SK-N-SH (cell line): ENCODE data around the gene STYXL1. TPM values are rescaled to one million over a fixed set of nuclear protein-coding genes. Genes with fewer than 3 reads are reported as not detected.

Experiments used
- CTCF ChIA-PET: fragments of 300-600, 350-600 bp; formaldehyde crosslinking; extraction: SDS; loops from one replicate; lab custom pipeline; 2021; lab: Yijun Ruan, JAX
- POLR2A ChIA-PET: fragments of 350-600 bp; sonication (Branson Sonifier 250); formaldehyde crosslinking; extraction: SDS; loops from one replicate; lab custom pipeline; 2020; ENCODE audit warnings: antibody characterized with exemption, inconsistent platforms; lab: Yijun Ruan, JAX
- DNase-seq: peaks from one replicate; pipeline ENCODE4 v3.0.0; 2012
- H2AFZ ChIP-seq: fragments of 200-600 bp; sonication (generic); 2 replicates; pipeline ENCODE4 v1.8.1; 2016; ENCODE audit warnings: antibody characterized with exemption, mild to moderate bottlenecking, low read depth
- H3F3A ChIP-seq: fragments of 200-600 bp; sonication (generic); replicated peaks from 2 replicates; pipeline ENCODE3; 2016; ENCODE audit warnings: antibody characterized with exemption, mild to moderate bottlenecking; ENCODE audit not compliant: insufficient read depth
- H3K27ac ChIP-seq, 2 experiments: fragments of 200-500 bp in 1 of 2; fragments of 200-600 bp in 1 of 2; sonication (Bioruptor generic) in 1 of 2; sonication (generic), shearing (Covaris generic) in 1 of 2; 2 replicates each; pipeline versions ENCODE4 v1.5.1 to v1.6.1; 2014 to 2016; ENCODE audit warnings: low read depth in 2 of 2, inconsistent platforms in 1 of 2, low read length in 1 of 2, mild to moderate bottlenecking in 1 of 2, mixed read lengths in 1 of 2
- H3K27me3 ChIP-seq: fragments of 200-600 bp; sonication (generic), shearing (Covaris generic); 2 replicates; pipeline ENCODE4 v1.6.1; 2016; ENCODE audit warnings: mixed run types; ENCODE audit not compliant: insufficient read depth
- H3K36me3 ChIP-seq, 2 experiments: fragments of 200-500 bp in 1 of 2; fragments of 200-600 bp in 1 of 2; sonication (Bioruptor generic) in 1 of 2; sonication (generic) in 1 of 2; replicated peaks in 1 of 2; 2 replicates each; pipeline versions ENCODE3 to v1.5.1; 2014 to 2016; ENCODE audit warnings: low read length in 1 of 2, mild to moderate bottlenecking in 1 of 2; ENCODE audit not compliant: insufficient read depth in 2 of 2, control insufficient read depth in 1 of 2
- H3K4me1 ChIP-seq, 2 experiments: fragments of 200-500 bp in 1 of 2; fragments of 200-600 bp in 1 of 2; sonication (Bioruptor generic) in 1 of 2; sonication (generic), shearing (Covaris generic) in 1 of 2; 2 replicates each; pipeline versions ENCODE4 v1.5.1 to v1.6.1; 2014 to 2016; ENCODE audit warnings: low read depth in 1 of 2, low read length in 1 of 2, mixed run types in 1 of 2; ENCODE audit not compliant: insufficient read depth in 2 of 2, control insufficient read depth in 1 of 2
- H3K4me2 ChIP-seq: fragments of 200-600 bp; sonication (generic), shearing (Covaris generic); 2 replicates; pipeline ENCODE4 v1.6.1; 2017; ENCODE audit warnings: mixed run types
- H3K4me3 ChIP-seq, 2 experiments: fragments of 200-500 bp in 1 of 2; fragments of 200-600 bp in 1 of 2; sonication (Bioruptor generic) in 1 of 2; sonication (generic), shearing (Covaris generic) in 1 of 2; 2 replicates each; pipeline versions ENCODE4 v1.5.1 to v1.8.1; 2014 to 2016; ENCODE audit warnings: low read depth in 2 of 2, inconsistent platforms in 1 of 2, low read length in 1 of 2, mild to moderate bottlenecking in 1 of 2, mixed read lengths in 1 of 2, moderate library complexity in 1 of 2
- H3K79me2 ChIP-seq: fragments of 200-600 bp; sonication (generic); 2 replicates; pipeline ENCODE4 v1.8.1; 2017; ENCODE audit warnings: mild to moderate bottlenecking; ENCODE audit not compliant: insufficient read depth
- H3K9ac ChIP-seq: fragments of 200-600 bp; sonication (generic); 2 replicates; pipeline ENCODE4 v1.6.1; 2017; ENCODE audit warnings: mixed run types
- H3K9me2 ChIP-seq: fragments of 200-600 bp; sonication (generic); 2 replicates; pipeline ENCODE4 v1.6.1; 2017; ENCODE audit warnings: mixed run types
- H3K9me3 ChIP-seq: fragments of 200-600 bp; sonication (generic); 2 replicates; pipeline ENCODE4 v1.6.1; 2017; ENCODE audit warnings: mixed run types, mild to moderate bottlenecking, moderate library complexity
- H4K20me1 ChIP-seq: fragments of 200-600 bp; sonication (generic); 2 replicates; pipeline ENCODE4 v1.6.1; 2017; ENCODE audit warnings: mild to moderate bottlenecking, mixed run types; ENCODE audit not compliant: insufficient read depth
- EP300 ChIP-seq, 2 experiments: IDR thresholded peaks; 2 replicates each; pipeline versions ENCODE4 v1.4.0 to v1.6.1; 2012; ENCODE audit warnings: borderline replicate concordance in 1 of 2, low read depth in 1 of 2, low read length in 1 of 2
- GABPA ChIP-seq: IDR thresholded peaks from 2 replicates; pipeline ENCODE4 v1.4.0; 2012; ENCODE audit warnings: low read depth, mild to moderate bottlenecking
- JUND ChIP-seq: IDR thresholded peaks from 2 replicates; pipeline ENCODE4 v1.4.0; 2012
- POLR2AphosphoS5 ChIP-seq: IDR thresholded peaks from 2 replicates; pipeline ENCODE4 v1.6.1; 2012; ENCODE audit warnings: low read depth, low read length
- SMC3 ChIP-seq: IDR thresholded peaks from 2 replicates; pipeline ENCODE4 v1.6.1; 2012; ENCODE audit warnings: low read depth, low read length, improper control_type of control experiment
- WGBS: methylation state at CpG from one replicate; pipeline ENCODE4 v1.1.6; 2017; ENCODE audit warnings: low lambda C conversion rate; 5-methylcytosine and 5-hydroxymethylcytosine counted together
- polyA plus RNA-seq, 3 experiments: library from polyadenylated mRNA; depleted of rRNA; stranded (reverse); fragments of >200 nt; gene quantifications; 2 replicates each; pipeline ENCODE4 v1.2.3, GENCODE V29; 2012
- TF ChIP-seq, protein P1 (sequence below): IDR thresholded peaks from 2 replicates; pipeline ENCODE4 v1.4.0; 2012; ENCODE audit warnings: low read depth, borderline replicate concordance
- TF ChIP-seq, protein P2 (sequence below): fragments of 200-600 bp; sonication (generic); IDR thresholded peaks from 2 replicates; pipeline ENCODE4 v1.6.1; 2017; ENCODE audit warnings: antibody characterized with exemption, mild to moderate bottlenecking, moderate library complexity
- TF ChIP-seq, protein P3 (sequence below): IDR thresholded peaks from 2 replicates; pipeline ENCODE4 v1.4.0; 2012; ENCODE audit warnings: low read depth
- TF ChIP-seq, protein P4 (sequence below): fragments of 150-350 bp; IDR thresholded peaks from 2 replicates; pipeline ENCODE4 v1.6.1; 2017; ENCODE audit warnings: antibody characterized with exemption, low read length, low read depth, borderline replicate concordance
- TF ChIP-seq, protein P5 (sequence below): IDR thresholded peaks from 2 replicates; pipeline ENCODE4; 2012

The STYXL1 gene
- polyA plus RNA-seq, 1 of the 3 experiments (the other 2 are of a cell fraction): 86.6 TPM

DNA sequence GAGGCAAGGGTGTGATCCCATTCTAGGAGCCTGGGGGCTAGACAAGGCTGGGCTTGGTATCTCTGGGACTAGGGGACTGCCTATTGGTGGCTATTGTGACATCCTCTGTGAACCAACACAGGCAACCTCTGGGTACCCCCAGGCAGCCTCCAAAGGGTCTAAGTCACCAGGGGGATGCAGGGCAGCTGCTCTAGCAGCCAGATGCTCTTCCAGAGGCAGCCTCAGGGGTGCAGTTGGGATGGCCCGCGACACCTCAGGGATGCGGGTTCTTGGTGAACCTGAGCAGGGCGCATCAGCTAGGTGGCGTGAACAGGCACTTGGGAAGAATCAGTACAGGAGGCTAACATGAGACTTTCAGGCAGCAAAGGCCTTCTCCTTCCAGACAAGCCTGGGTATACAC is 51.8 kb downstream of the STYXL1 start (continued):
- TF ChIP-seq, protein P1, sequence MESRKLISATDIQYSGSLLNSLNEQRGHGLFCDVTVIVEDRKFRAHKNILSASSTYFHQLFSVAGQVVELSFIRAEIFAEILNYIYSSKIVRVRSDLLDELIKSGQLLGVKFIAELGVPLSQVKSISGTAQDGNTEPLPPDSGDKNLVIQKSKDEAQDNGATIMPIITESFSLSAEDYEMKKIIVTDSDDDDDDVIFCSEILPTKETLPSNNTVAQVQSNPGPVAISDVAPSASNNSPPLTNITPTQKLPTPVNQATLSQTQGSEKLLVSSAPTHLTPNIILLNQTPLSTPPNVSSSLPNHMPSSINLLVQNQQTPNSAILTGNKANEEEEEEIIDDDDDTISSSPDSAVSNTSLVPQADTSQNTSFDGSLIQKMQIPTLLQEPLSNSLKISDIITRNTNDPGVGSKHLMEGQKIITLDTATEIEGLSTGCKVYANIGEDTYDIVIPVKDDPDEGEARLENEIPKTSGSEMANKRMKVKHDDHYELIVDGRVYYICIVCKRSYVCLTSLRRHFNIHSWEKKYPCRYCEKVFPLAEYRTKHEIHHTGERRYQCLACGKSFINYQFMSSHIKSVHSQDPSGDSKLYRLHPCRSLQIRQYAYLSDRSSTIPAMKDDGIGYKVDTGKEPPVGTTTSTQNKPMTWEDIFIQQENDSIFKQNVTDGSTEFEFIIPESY: no peak
- no peak for TF ChIP-seq SMC3
- TF ChIP-seq, protein P2, sequence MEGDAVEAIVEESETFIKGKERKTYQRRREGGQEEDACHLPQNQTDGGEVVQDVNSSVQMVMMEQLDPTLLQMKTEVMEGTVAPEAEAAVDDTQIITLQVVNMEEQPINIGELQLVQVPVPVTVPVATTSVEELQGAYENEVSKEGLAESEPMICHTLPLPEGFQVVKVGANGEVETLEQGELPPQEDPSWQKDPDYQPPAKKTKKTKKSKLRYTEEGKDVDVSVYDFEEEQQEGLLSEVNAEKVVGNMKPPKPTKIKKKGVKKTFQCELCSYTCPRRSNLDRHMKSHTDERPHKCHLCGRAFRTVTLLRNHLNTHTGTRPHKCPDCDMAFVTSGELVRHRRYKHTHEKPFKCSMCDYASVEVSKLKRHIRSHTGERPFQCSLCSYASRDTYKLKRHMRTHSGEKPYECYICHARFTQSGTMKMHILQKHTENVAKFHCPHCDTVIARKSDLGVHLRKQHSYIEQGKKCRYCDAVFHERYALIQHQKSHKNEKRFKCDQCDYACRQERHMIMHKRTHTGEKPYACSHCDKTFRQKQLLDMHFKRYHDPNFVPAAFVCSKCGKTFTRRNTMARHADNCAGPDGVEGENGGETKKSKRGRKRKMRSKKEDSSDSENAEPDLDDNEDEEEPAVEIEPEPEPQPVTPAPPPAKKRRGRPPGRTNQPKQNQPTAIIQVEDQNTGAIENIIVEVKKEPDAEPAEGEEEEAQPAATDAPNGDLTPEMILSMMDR: no peak
- TF ChIP-seq, protein P3, sequence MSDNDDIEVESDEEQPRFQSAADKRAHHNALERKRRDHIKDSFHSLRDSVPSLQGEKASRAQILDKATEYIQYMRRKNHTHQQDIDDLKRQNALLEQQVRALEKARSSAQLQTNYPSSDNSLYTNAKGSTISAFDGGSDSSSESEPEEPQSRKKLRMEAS: no peak

DNA sequence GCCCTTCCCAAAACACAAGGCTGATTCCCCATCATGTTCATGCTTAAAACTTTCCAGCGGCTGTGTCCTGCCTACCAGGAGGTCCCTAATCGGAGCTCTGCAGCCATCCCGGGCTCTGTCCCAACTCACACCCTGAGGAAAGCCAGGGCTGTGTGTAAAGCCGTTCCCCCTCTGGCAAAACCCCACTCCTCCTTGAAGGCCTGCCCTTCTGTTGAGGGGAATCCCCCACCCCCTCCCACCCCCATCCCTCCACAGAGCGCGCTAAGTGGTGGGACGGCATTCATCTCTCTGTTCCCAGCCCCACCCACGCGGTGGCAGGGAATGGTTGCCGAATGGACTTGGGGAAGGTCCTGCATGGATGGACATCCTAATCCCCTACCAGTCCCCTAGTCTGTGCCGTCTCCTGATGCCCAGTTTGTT is 52.7 kb downstream of the STYXL1 start:
- Histone ChIP-seq H3K9me3 (no peaks in the 10 kb centered on the region), H2AFZ (peak overlapping the region; percentile 72), H3K79me2 (0 out of 2 replicates have a peak, but pooled peaks cover 5% of the 10 kb centered on the region), H3K4me2 (peak overlapping the region; percentile 100), H3K4me3 (peak overlapping the region; percentile 69 to 84), H4K20me1 (no peaks in the 10 kb centered on the region), H3F3A (peaks cover 10% of the 10 kb centered on the region), H3K9me2 (no peaks in the 10 kb centered on the region), H3K36me3 (peaks cover 8 to 14% of the 10 kb centered on the region in 2 experiments), H3K4me1 (peaks cover 6 to 14% of the 10 kb centered on the region in 2 experiments; a peak in 2 of 4 replicates), H3K27me3 (no peaks in the 10 kb centered on the region), H3K27ac (peak overlapping the region in 1 of 2 experiments; percentile 70; a peak in 2 of 4 replicates), H3K9ac (peak overlapping the region; percentile 32; the same call in 1 of the 2 replicates)
- POLR2A ChIA-PET: interaction anchor here (0.6 to 2.3 kb wide), 5 partner anchors 53 to 128 kb away, joined by 3 to 10 read pairs (median 4); partner anchors contain the start of genes MDH2, RHBDD2 and STYXL1
- DNase-seq: peak; percentile 55
- CTCF ChIA-PET: interaction anchor here (1.0 to 9.4 kb wide), 5 partner anchors 16 to 129 kb away, joined by 3 to 56 read pairs (median 4); no protein-coding TSS in a partner anchor
- TF ChIP-seq POLR2AphosphoS5 (no peak), JUND (no peak), GABPA (no peak), EP300 (IDR thresholded peaks at IDR 0.05; ENCODE audit: borderline replicate concordance in 1 of 2, low read depth in 1 of 2, low read length in 1 of 2) (no peak)
- TF ChIP-seq, protein P4, sequence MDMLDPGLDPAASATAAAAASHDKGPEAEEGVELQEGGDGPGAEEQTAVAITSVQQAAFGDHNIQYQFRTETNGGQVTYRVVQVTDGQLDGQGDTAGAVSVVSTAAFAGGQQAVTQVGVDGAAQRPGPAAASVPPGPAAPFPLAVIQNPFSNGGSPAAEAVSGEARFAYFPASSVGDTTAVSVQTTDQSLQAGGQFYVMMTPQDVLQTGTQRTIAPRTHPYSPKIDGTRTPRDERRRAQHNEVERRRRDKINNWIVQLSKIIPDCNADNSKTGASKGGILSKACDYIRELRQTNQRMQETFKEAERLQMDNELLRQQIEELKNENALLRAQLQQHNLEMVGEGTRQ: no peak
- TF ChIP-seq, protein P5, sequence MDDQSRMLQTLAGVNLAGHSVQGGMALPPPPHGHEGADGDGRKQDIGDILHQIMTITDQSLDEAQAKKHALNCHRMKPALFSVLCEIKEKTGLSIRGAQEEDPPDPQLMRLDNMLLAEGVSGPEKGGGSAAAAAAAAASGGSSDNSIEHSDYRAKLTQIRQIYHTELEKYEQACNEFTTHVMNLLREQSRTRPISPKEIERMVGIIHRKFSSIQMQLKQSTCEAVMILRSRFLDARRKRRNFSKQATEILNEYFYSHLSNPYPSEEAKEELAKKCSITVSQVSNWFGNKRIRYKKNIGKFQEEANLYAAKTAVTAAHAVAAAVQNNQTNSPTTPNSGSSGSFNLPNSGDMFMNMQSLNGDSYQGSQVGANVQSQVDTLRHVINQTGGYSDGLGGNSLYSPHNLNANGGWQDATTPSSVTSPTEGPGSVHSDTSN: no peak
- TF ChIP-seq, protein P3: no peak
- 76% methylated on average over 11 of the region's 11 CpGs for WGBS
